PC-3 (cell line): ENCODE results near the gene TXNDC11.

Experiments
- CTCF ChIP-seq: fragments of 300-600 bp; sonication (generic); conservative IDR thresholded peaks from 2 replicates; pipeline ENCODE4 v1.5.1; 2017; ENCODE audit warnings: antibody characterized with exemption, low read depth, mild to moderate bottlenecking, low read length
- EZH2 ChIP-seq: fragments of 300-600 bp; sonication (generic); IDR thresholded peaks from one replicate; pipeline ENCODE4 v1.6.1; 2017; ENCODE audit warnings: antibody characterized with exemption, mild to moderate bottlenecking, low read length; ENCODE audit not compliant: unreplicated experiment

DNA sequence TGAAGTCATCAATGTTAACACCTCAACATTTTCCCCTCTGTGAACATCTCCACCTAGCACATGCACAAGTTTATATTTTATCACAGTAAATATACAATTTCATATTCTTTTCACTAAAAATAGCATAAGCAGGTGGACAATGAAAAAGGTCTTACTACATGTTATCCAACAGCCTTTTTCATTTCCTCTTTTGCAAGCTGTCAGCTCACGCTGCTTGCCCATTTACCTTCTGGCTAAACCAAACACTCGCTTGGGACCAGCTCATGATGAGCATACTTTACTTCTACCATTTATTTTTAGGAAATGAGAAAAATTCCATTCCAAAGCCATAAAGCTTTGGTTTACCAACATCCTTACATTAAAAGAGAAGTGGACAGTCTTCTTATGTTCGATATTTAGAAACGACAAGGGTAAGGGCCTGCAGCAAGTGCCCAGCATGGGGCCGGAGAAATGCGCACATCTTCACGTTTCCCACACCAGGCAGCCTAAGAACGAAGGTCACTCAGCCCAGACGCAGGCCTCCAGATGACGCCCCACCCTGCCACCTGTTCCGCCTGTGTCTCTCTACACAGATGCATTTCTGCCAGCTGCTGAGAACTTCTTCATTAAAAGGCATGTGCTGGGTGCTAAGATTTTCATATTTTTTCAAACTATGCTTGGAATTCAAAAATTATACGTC lies 60.5 kb downstream of the TXNDC11 start:
- TF ChIP-seq CTCF = no peak
- no peak for TF ChIP-seq EZH2
